HuH-7.5 (cell line): ENCODE measurements around the gene GFRAL.

ENCODE experiments used
- DNase-seq: peaks from one replicate; pipeline ENCODE4 v3.0.0; 2011; ENCODE audit warnings: low spot score

The GFRAL gene

GRCh38 chr6:55433446-55434130 is 106.3 kb downstream of the GFRAL start:
- DNase-seq = no peak

DNA sequence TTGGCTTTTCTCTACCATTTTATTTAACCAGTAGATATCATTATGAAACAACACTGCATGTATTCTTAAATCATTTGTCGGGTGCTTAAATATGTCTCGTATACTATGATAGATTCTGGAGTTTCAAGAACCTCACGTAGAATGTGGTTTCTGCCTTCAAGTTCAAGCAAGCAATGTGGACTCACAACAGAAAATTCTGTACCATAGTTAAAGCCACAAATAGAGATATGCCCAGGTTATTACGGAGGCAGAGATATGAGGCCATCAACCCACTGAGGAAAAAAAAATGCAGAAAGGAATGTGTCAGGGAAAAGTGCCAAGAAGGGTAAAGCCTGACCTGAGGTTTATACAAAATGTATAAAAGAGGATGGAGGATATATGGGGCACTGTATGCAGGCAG is 109.9 kb downstream of the GFRAL start:
- no peak for DNase-seq

DNA sequence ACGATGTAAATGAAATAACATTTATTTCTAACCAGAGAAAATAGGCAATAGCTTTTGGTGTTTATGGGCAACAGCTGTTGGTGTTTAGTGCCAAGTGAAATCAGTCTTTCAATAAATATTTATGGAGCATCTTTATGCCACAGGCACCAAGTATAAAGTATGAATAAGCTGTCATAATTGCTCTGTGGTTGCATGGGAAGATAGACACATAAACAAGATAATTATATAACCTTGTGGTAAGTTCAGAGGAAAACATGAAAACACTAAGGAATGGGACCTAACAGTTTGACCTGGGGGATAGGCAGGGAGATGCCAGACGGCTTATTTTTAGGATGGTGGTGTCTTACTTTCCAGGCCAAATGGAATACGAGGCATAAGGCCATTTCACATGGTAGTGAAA is 110.9 kb downstream of the GFRAL start:
- no peak for DNase-seq

- no peak for DNase-seq
Observed at GRCh38 chr6:55443238-55444134, 116.2 kb downstream of the GFRAL start.

GRCh38 chr6:55445648-55446204 is 118.5 kb downstream of the GFRAL start:
- DNase-seq = no peak

- no peak for DNase-seq
Observed at GRCh38 chr6:55447891-55448290, 120.6 kb downstream of the GFRAL start.

DNA sequence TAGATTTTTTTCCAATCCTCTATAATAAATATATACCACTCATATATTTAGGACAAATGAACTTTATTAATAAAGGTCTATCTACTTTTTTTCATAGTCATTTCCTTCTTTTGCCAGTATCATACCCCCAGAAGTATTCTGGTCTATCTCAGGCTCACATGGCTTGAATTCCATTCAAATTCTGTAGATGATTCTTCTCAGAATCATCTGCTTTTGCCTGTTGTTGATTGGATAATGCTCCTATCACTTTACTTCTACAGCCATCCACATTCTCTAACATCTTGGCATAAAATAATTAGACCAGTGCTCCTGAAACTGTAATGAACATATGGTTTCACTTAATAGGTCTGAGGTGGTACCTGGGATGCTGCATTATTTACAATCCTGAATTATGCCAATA is 121.2 kb downstream of the GFRAL start:
- no peak for DNase-seq

DNA sequence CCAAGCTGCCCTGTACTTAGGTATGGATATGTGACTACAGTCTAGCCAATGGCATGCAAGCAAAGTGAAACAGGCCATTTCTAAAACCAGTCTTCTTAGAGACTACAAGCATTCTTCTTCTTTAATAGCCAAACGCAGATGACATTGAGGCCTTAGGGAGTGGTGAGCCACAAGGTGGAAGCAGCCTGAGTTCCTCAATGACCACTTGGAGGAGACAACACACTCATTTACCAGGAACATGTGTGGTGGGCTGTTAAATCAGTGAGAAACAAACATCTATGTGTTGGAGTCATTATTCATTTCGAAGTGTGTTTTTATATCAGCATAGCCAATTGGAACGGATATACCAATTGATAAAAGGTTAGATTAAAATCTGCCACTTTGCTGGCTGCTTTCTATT is 122.0 kb downstream of the GFRAL start:
- no peak for DNase-seq

DNA sequence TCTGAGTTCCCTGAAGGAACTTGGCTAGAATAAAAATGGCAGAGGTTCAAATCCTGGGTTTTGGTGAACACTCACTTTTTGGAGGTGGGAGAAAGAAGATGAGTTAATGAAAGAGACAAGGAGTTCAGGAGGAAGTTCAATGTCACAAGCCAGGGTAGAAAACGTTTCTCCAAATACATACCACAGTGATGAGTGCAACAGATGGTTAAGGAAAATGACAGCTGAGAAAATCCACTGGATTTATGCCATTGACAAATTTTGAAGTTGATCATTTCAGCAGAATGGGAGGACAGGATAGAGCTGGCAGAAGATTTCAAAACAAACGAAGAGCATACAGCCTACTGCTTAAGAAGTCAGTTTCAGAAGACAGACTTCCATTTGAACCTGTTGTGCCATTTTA is 122.7 kb downstream of the GFRAL start:
- DNase-seq = no peak
